ENCODE data around the gene ST6GALNAC4.

ST6GALNAC4 gene

GRCh38 chr9:127954831-127955293, 38.0 kb upstream of the ST6GALNAC4 start:
- in situ Hi-C loops (cut with MboI; ENCODE audit: low sequenced_read_pairs): no loop called here
- Histone ChIP-seq H3K27me3 (ENCODE audit: low read depth) (no peaks in the 10 kb centered on the region), H3K4me1 (peaks cover 6% of the 10 kb centered on the region), H3K9me3 (no peaks in the 10 kb centered on the region), H3K4me3 (no peak overlapping the region), H3K36me3 (replicated peaks) (no peaks in the 10 kb centered on the region)
- no peak for DNase-seq (ENCODE audit: low spot score in 2 of 2)

GRCh38 chr9:127953768-127954505, 37.1 kb upstream of the ST6GALNAC4 start:
- Histone ChIP-seq H3K4me3 (no peak overlapping the region), H3K36me3 (replicated peaks) (no peaks in the 10 kb centered on the region), H3K27me3 (ENCODE audit: low read depth) (no peaks in the 10 kb centered on the region), H3K4me1 (peaks cover 6% of the 10 kb centered on the region; the same call in 1 of the 2 replicates), H3K9me3 (no peaks in the 10 kb centered on the region)
- in situ Hi-C loops (cut with MboI; ENCODE audit: low sequenced_read_pairs): no loop called here
- DNase-seq (ENCODE audit: low spot score in 2 of 2): no peak

GRCh38 chr9:127953154-127953553, 36.3 kb upstream of the ST6GALNAC4 start:
- DNase-seq (ENCODE audit: low spot score in 2 of 2): no peak
- Histone ChIP-seq H3K9me3 (no peaks in the 10 kb centered on the region), H3K4me1 (peaks cover 6% of the 10 kb centered on the region; the same call in 1 of the 2 replicates), H3K4me3 (no peak overlapping the region), H3K27me3 (ENCODE audit: low read depth) (no peaks in the 10 kb centered on the region), H3K36me3 (replicated peaks) (no peaks in the 10 kb centered on the region)
- in situ Hi-C loops (cut with MboI; ENCODE audit: low sequenced_read_pairs): no loop called here

DNA sequence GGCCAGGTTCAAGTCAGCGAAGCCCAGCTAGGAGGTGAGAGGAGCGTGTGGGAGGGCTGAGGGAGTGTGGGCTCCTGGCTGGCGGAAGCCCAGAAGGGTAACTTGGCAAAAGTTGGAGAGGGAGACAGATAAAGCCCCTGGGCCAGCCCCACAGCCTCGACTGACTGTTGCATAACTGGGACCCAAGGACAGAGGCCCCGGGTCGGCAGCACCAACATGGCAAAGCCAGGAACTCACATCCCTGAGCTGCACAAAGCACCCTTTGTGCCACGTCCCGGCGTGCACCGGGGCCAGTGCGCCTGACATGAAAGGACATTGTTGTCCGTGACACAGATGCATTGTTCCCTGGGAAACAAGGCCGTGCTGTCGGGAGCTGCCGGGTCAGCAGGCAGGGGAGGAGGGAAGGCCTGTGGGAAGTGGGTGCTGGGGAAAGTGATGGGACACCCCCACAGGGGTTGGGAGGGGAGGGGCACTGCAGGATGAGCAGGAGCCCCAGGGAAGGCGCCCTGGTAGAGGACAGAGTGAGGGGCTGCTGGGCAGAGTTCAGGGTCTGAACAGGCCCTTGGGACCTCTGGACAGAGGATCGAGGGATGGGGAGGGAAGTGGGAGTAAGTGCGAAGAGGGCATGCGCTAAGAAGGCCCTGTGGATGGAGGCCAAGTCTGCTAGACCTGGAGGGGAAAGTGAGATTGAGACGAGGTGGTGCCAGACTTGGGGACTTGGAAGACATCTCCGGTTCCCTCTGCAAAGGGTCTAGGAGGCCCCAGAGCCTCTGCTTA, 33.9 kb upstream of the ST6GALNAC4 start:
- in situ Hi-C loops (cut with MboI; ENCODE audit: low sequenced_read_pairs): no loop called here
- peak; percentile 24 to 70 for DNase-seq (ENCODE audit: low spot score in 2 of 2)
- no peaks in the 10 kb centered on the region for H3K9me3 ChIP-seq
- H3K27me3 ChIP-seq (ENCODE audit: low read depth): no peaks in the 10 kb centered on the region
- H3K4me3 ChIP-seq: no peak overlapping the region
- H3K4me1 ChIP-seq: peaks cover 6% of the 10 kb centered on the region; the same call in 1 of the 2 replicates
- H3K36me3 ChIP-seq (replicated peaks): no peaks in the 10 kb centered on the region

DNA sequence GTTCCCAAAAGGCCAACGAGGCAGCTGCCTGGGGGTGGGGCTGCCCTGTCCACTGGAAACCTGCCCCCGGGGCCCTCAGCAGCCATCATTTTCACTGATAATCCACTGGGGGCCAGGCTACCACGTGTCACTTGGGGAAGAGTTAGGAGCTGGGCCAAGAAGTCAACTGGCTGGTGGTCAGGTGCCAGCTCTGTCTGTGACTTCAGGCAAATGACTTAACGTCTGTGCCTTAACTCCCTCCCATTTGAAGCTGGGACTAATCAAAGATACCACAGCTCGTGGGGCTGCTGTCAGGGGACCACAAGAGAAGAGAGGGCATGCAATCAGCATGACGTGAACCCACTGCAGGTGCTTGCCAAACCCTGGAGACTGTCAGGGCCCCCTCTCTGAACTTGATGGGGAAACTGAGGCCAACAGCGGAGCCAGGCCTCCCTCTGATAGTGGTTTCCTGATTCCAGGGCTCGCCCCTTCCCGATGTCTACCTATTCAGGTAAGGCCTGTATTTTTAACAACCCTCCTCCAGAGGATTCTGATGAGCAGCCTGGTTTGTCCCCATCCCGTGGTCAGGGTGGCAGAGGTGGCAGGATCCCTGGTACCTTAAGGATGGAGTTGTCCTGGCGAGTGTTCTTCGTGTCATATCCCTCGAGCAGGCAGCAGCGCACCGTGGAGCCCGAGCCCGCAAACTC, 33.1 kb upstream of the ST6GALNAC4 start:
- Histone ChIP-seq H3K9me3 (no peaks in the 10 kb centered on the region), H3K36me3 (replicated peaks) (0 out of 2 replicates have a peak, but pooled peaks cover 3% of the 10 kb centered on the region), H3K4me3 (no peak overlapping the region), H3K27me3 (ENCODE audit: low read depth) (no peaks in the 10 kb centered on the region), H3K4me1 (peaks cover 6% of the 10 kb centered on the region; the same call in 1 of the 2 replicates)
- DNase-seq (ENCODE audit: low spot score in 2 of 2): no peak
- in situ Hi-C loops (cut with MboI; ENCODE audit: low sequenced_read_pairs): no loop called here

- no peaks in the 10 kb centered on the region for H3K27me3 ChIP-seq (ENCODE audit: low read depth)
- no peaks in the 10 kb centered on the region for H3K9me3 ChIP-seq
- in situ Hi-C loops (cut with MboI; ENCODE audit: low sequenced_read_pairs): no loop called here
- H3K36me3 ChIP-seq (replicated peaks): peaks cover 15% of the 10 kb centered on the region; the same call in 1 of the 2 replicates
- H3K4me1 ChIP-seq: peaks cover 6% of the 10 kb centered on the region; the same call in 1 of the 2 replicates
- H3K4me3 ChIP-seq: no peak overlapping the region
- DNase-seq (ENCODE audit: low spot score in 2 of 2): no peak
These were observed 31.2 kb upstream of the ST6GALNAC4 start for GRCh38 chr9:127947841-127948710.

- Histone ChIP-seq H3K4me1 (peaks cover 6% of the 10 kb centered on the region; the same call in 1 of the 2 replicates), H3K9me3 (no peaks in the 10 kb centered on the region), H3K27me3 (ENCODE audit: low read depth) (no peaks in the 10 kb centered on the region), H3K36me3 (replicated peaks) (peaks cover 24% of the 10 kb centered on the region), H3K4me3 (no peak overlapping the region)
- in situ Hi-C loops (cut with MboI; ENCODE audit: low sequenced_read_pairs): no loop called here
- DNase-seq (ENCODE audit: low spot score in 2 of 2): no peak
These were observed 29.9 kb upstream of the ST6GALNAC4 start for GRCh38 chr9:127946728-127947127.

DNA sequence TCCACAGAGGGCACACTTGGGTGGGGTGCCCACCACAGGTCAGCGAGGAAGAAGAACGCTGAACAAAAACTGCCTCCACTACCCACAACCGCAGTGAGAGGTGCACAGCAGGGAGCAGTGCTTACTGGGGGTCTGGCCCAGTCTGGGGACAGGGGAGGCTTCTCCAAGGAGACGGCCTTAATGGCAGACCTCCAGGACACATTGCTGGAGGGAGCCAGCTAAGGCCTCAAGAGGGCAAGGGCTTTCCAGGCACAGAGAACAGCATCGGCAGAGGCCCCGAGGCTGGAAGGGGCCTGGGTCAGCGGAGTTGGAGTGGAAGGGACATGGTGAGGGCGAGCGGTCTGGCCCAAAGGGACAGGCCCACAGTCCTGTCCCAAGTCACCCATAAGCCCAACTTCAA, 29.1 kb upstream of the ST6GALNAC4 start:
- Histone ChIP-seq H3K36me3 (replicated peaks) (peaks cover 24% of the 10 kb centered on the region), H3K4me1 (peaks cover 4% of the 10 kb centered on the region; the same call in 1 of the 2 replicates), H3K4me3 (no peak overlapping the region), H3K27me3 (ENCODE audit: low read depth) (no peaks in the 10 kb centered on the region), H3K9me3 (no peaks in the 10 kb centered on the region)
- DNase-seq (ENCODE audit: low spot score in 2 of 2): no peak
- in situ Hi-C loops (cut with MboI; ENCODE audit: low sequenced_read_pairs): no loop called here

- no peaks in the 10 kb centered on the region for H3K27me3 ChIP-seq (ENCODE audit: low read depth)
- in situ Hi-C loops (cut with MboI; ENCODE audit: low sequenced_read_pairs): no loop called here
- H3K4me1 ChIP-seq: no peaks in the 10 kb centered on the region
- no peak for DNase-seq (ENCODE audit: low spot score in 2 of 2)
- no peaks in the 10 kb centered on the region for H3K9me3 ChIP-seq
- peaks cover 24% of the 10 kb centered on the region for H3K36me3 ChIP-seq (replicated peaks)
- no peak overlapping the region for H3K4me3 ChIP-seq
These were observed 28.5 kb upstream of the ST6GALNAC4 start for GRCh38 chr9:127945338-127945737.

DNA sequence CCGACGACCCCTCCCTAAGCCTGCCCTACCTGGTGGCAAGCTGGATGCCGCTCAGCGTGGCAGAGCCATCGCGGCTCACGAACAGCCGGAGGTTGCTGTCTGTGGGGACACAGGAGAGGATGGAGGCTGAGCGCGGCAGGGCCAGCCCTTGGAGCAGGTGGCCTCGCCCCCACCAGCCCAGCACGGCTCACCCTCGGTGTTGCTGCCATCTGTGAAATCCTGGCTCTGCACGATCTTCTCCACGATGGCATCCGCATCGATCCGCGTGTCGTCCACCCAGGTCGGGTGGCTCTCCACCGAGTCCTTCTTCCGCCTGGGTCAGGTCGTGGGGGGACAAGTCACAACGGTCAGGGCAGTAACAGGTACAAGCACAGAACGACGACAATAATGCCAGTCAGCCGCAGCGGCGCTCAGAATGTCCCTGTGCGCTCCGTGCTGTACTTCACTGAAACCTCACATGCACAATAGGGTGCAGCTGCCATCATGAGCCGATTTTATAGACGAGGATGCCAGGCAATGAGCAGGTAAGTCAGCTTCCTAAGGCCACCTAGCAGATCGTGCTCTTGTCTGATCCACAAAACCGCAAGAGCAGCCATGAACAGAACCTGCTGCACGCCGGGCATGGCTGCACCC, 27.9 kb upstream of the ST6GALNAC4 start:
- Histone ChIP-seq H3K36me3 (replicated peaks) (peaks cover 24% of the 10 kb centered on the region), H3K4me3 (no peak overlapping the region), H3K4me1 (no peaks in the 10 kb centered on the region), H3K9me3 (no peaks in the 10 kb centered on the region), H3K27me3 (ENCODE audit: low read depth) (no peaks in the 10 kb centered on the region)
- in situ Hi-C loops (cut with MboI; ENCODE audit: low sequenced_read_pairs): no loop called here
- DNase-seq (ENCODE audit: low spot score in 2 of 2): no peak

DNA sequence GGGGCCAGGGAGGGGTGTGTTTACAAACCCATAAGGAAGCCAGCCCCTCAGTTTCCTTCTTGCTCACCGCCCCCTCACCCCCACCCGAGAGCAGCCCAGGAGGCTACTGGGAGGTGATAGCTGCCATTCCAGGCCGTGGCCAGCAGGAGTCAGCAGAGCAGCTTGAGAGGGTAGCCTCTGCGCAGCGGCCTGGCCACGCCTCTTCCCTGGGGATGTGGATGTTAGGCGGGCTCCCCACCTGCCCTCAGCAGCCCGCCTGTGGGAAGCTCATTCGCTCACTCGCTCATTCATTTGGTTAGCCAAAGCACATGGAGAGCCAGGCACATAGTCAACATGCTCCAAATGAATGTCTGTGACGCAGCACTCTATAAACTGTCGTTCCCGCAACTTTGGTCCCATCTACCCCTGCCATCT, 26.9 kb upstream of the ST6GALNAC4 start:
- in situ Hi-C loops (cut with MboI; ENCODE audit: low sequenced_read_pairs): no loop called here
- peak; percentile 72 to 92 for DNase-seq (ENCODE audit: low spot score in 2 of 2)
- Histone ChIP-seq H3K36me3 (replicated peaks) (peaks cover 24% of the 10 kb centered on the region), H3K27me3 (ENCODE audit: low read depth) (no peaks in the 10 kb centered on the region), H3K4me3 (no peak overlapping the region), H3K9me3 (no peaks in the 10 kb centered on the region), H3K4me1 (no peaks in the 10 kb centered on the region)

DNA sequence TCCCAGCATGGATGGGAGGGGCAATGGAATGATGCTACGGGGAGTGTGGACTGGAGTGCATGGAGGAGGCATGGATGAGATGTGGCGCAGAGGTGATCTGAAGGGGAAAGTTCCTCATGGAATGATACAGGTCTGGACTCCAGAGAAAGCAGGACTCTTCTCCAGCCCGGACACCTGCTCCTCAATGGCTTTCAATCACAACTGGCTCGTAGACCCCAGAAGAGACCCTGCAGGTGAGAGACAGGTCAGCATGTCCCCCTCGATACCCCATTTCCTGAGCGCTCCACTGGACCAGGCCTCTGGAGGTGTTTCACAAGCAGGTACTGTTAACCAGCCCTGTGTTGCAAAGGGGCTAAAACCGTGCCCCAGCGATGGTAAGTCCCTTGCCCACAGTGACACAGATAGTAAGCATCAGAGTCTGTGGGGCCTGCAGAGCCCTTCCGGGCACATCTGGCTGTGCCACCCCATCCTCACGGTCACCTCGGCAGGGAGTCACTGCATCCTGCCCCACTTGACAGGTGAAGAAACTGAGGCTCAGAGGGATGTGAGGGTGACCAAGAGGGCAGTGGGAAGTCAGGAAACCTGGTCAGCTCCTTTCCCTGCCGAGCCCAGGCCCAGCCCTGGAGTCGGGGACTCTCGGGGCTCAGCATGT, 26.3 kb upstream of the ST6GALNAC4 start:
- H3K9me3 ChIP-seq: no peaks in the 10 kb centered on the region
- H3K4me1 ChIP-seq: no peaks in the 10 kb centered on the region
- no peak for DNase-seq (ENCODE audit: low spot score in 2 of 2)
- no peaks in the 10 kb centered on the region for H3K27me3 ChIP-seq (ENCODE audit: low read depth)
- H3K36me3 ChIP-seq (replicated peaks): peaks cover 24% of the 10 kb centered on the region
- in situ Hi-C loops (cut with MboI; ENCODE audit: low sequenced_read_pairs): no loop called here
- no peak overlapping the region for H3K4me3 ChIP-seq
